Spleen (tissue), 11 donors: ENCODE measurements around the gene BCAR3. TPM values are rescaled to one million over a fixed set of nuclear protein-coding genes. Genes with fewer than 3 reads are reported as not detected.

Experiments used
- DNase-seq: peaks from one replicate; pipeline ENCODE4 v3.0.0-alpha.2; 2020
- H3K27ac ChIP-seq, 8 donors: fragments of 200-600 bp; sonication (generic) in 7 of 8; 1 replicate in 4 of 8; 2 replicates in 4 of 8; pipeline versions ENCODE4 v1.5.0 to v1.8.0; 2016 to 2021; ENCODE audit warnings: inconsistent platforms in 4 of 8, mild to moderate bottlenecking in 4 of 8, moderate library complexity in 1 of 8
- H3K27me3 ChIP-seq, 7 donors: fragments of 200-600 bp; sonication (generic) in 6 of 7; replicated peaks in 1 of 7; 1 replicate in 4 of 7; 2 replicates in 3 of 7; pipeline versions ENCODE4 v1.5.0 to v1.8.0; 2016 to 2021; ENCODE audit warnings: inconsistent platforms in 3 of 7, mild to moderate bottlenecking in 1 of 7
- H3K36me3 ChIP-seq, 6 donors: fragments of 200-600 bp; sonication (generic) in 5 of 6; 1 replicate in 4 of 6; 2 replicates in 2 of 6; pipeline versions ENCODE4 v1.5.0 to v1.8.0; 2016 to 2021; ENCODE audit warnings: inconsistent platforms in 2 of 6
- H3K4me1 ChIP-seq, 6 donors: fragments of 200-600 bp; sonication (generic) in 5 of 6; 1 replicate in 3 of 6; 2 replicates in 3 of 6; pipeline versions ENCODE4 v1.5.0 to v1.8.0; 2016 to 2021; ENCODE audit warnings: inconsistent platforms in 3 of 6
- H3K4me3 ChIP-seq, 8 donors: fragments of 200-600 bp; sonication (generic) in 7 of 8; 1 replicate in 4 of 8; 2 replicates in 4 of 8; pipeline versions ENCODE4 v1.5.0 to v1.8.0; 2016 to 2021; ENCODE audit warnings: inconsistent platforms in 4 of 8, mild to moderate bottlenecking in 4 of 8, moderate library complexity in 2 of 8
- H3K9me3 ChIP-seq, 8 donors: fragments of 200-600 bp; sonication (generic) in 7 of 8; 1 replicate in 4 of 8; 2 replicates in 4 of 8; pipeline versions ENCODE4 v1.5.0 to v1.8.0; 2016 to 2021; ENCODE audit warnings: inconsistent platforms in 4 of 8
- POLR2A ChIP-seq, 3 donors: fragments of 450-650 bp; IDR thresholded peaks; one replicate each; pipeline ENCODE4 v1.5.1; 2017; ENCODE audit warnings: antibody characterized with exemption in 3 of 3, mild to moderate bottlenecking in 1 of 3
- POLR2AphosphoS5 ChIP-seq, 3 donors: sonication (generic); formaldehyde crosslinking; IDR thresholded peaks; one replicate each; pipeline ENCODE4 v1.5.1; 2017; ENCODE audit warnings: antibody characterized with exemption in 3 of 3
- WGBS, 5 donors: extraction: QIAGEN DNeasy Blood & Tissue Kit in 3 of 5; methylation state at CpG; one replicate each; pipeline versions ENCODE4 v1.1.5 to v1.1.7; 2013 to 2018; 5-methylcytosine and 5-hydroxymethylcytosine counted together
- intact Hi-C: fragments of 100-400 bp; cut with DNase I; formaldehyde crosslinking; loops from one replicate; pipeline ENCODE4 v1.15.0; 2023; ENCODE audit warnings: low total_unique reads
- polyA plus RNA-seq, 3 donors: library from polyadenylated mRNA; stranded (reverse); fragments of 200-250 nt; gene quantifications; one replicate each; pipeline ENCODE4 v1.2.1, GENCODE V29; 2013
- total RNA-seq, 7 donors: library from RNA; depleted of rRNA in 3 of 7; stranded (reverse); fragments of >200 nt in 3 of 7; fragmentation: NEBNext Ultra II Directional in 4 of 7; extraction: Animal tissue kit (Norgen Biotek cat#: 25700) in 4 of 7; gene quantifications; one replicate each; pipeline versions ENCODE4 v1.1.0 to v1.2.1, GENCODE V29; 2016 to 2021
- TF ChIP-seq, protein P1 (sequence below), 11 experiments: fragments of 200-600 bp in 7 of 11; fragments of 450-650 bp in 4 of 11; sonication (generic) in 4 of 11; IDR thresholded peaks in 8 of 11; conservative IDR thresholded peaks in 3 of 11; 1 replicate in 7 of 11; 2 replicates in 4 of 11; pipeline versions ENCODE4 v1.4.0 to v1.8.0; 2016 to 2021; ENCODE audit warnings: antibody characterized with exemption in 11 of 11, inconsistent platforms in 4 of 11, mild to moderate bottlenecking in 1 of 11
- donor health status: healthy with polysubstance abuse.
- donor health status: DM: no; HTN: no; CAD: no; lungs with moderate emphysema.
- donor health status: DM: no; HTN: no; CAD: no.
- donor health status: Bipolar disorder and iron deficiency.
- donor health status: healthy.
- donor health status: DM: no; HTN: no; CAD: no.
- donor health status: DM: yes; HTN: yes; CAD: no.

Gene BCAR3
- total and polyA plus RNA-seq, 10 donors, result 3.5 to 18.0 (median 11.8) TPM

DNA sequence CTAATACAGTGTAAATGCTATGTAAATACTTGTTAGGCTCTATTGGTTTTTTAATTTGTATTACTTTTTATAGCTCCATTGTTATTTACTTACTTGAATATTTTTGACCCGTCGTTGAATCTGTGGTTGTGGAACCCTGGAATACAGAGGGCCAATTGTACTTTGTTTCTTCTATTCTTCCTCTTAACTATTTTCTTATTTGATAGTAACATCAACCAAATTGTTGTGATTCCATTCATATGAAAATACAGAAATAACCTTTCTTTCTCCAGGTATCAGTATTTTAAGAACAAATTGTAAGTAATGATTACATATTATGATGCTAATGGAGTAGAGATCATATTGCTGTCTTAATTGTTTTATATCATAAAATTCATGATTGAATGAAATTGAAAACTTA lies 160.0 kb downstream of the BCAR3 start:
- H3K4me3 ChIP-seq, result no peak overlapping the region
- no peaks in the 10 kb centered on the region for H3K4me1 ChIP-seq
- intact Hi-C loops, result no loop called here
- 86 to 96% (median 93%) methylated on average over 2 of the region's 2 CpGs for WGBS, 5 donors
- no peak for DNase-seq
- no peaks in the 10 kb centered on the region for H3K36me3 ChIP-seq
- TF ChIP-seq, protein P1, sequence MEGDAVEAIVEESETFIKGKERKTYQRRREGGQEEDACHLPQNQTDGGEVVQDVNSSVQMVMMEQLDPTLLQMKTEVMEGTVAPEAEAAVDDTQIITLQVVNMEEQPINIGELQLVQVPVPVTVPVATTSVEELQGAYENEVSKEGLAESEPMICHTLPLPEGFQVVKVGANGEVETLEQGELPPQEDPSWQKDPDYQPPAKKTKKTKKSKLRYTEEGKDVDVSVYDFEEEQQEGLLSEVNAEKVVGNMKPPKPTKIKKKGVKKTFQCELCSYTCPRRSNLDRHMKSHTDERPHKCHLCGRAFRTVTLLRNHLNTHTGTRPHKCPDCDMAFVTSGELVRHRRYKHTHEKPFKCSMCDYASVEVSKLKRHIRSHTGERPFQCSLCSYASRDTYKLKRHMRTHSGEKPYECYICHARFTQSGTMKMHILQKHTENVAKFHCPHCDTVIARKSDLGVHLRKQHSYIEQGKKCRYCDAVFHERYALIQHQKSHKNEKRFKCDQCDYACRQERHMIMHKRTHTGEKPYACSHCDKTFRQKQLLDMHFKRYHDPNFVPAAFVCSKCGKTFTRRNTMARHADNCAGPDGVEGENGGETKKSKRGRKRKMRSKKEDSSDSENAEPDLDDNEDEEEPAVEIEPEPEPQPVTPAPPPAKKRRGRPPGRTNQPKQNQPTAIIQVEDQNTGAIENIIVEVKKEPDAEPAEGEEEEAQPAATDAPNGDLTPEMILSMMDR (IDR thresholded peaks at IDR 0.05 in 8 of 11, conservative IDR thresholded peaks at IDR 0.05 in 3 of 11), result no peak
- TF ChIP-seq POLR2A (IDR thresholded peaks at IDR 0.05) (no peak), POLR2AphosphoS5 (IDR thresholded peaks at IDR 0.05) (no peak)
- H3K27ac ChIP-seq, result no peak overlapping the region
- H3K27me3 ChIP-seq, result no peaks in the 10 kb centered on the region
- no peaks in the 10 kb centered on the region for H3K9me3 ChIP-seq

DNA sequence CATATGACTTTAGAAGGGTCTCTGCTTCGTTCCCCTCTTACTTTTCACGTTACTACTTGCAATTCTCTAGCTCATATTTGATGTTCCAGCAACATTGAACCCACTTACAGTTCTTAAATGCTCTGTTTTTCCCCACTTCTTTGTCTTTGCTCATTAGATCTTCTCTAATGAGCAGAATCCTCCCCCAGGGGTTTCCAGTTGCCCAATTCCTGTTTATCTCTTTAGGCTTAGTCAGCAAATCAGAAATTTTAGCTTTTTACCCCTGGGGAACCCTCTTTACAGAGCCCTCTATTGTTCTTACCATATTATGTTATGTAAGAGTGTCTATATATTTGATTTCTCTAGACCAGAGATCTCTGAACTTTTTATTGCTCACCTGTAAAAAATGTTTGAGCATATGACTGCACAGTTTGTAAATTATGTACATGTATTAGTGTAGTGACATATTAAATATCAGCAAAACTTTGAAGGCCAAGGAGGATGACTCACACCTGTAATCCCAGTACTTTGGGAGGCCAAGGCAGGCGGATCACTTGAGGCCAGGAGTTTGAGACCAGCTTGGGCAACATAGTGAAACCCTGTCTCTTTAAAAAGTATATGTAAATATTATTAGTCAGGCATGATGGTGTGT lies 162.3 kb downstream of the BCAR3 start:
- no peak for TF ChIP-seq POLR2A (IDR thresholded peaks at IDR 0.05)
- TF ChIP-seq, protein P1 (IDR thresholded peaks at IDR 0.05 in 8 of 11, conservative IDR thresholded peaks at IDR 0.05 in 3 of 11), result no peak
- no peak for TF ChIP-seq POLR2AphosphoS5 (IDR thresholded peaks at IDR 0.05)
- Histone ChIP-seq H3K4me3 (no peak overlapping the region), H3K27ac (no peak overlapping the region), H3K4me1 (no peaks in the 10 kb centered on the region), H3K36me3 (no peaks in the 10 kb centered on the region), H3K27me3 (no peaks in the 10 kb centered on the region), H3K9me3 (no peaks in the 10 kb centered on the region)
- DNase-seq, result no peak
- 60 to 92% (median 80%) methylated on average over 2 to 3 of the region's 3 CpGs for WGBS, 5 donors
- intact Hi-C loops, result no loop called here

DNA sequence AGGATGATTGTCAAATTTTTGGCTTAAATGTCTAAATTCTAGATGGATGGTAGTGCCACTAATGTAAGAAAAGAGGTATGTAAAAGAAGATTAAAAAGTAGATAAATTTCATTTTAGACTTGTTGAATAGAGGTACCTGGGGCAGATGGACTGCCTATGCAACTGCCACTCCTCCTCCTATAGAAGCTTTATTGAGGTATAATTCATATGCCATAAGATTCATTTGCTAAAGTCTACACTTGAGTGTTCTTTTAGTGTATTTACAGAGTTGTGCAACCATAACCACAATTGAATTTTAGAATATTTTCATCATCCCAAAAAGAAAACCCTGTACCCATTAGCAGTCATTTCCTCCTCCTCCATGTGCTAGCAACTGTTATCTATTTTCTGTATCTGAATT lies 163.1 kb downstream of the BCAR3 start:
- intact Hi-C loops, result no loop called here

DNA sequence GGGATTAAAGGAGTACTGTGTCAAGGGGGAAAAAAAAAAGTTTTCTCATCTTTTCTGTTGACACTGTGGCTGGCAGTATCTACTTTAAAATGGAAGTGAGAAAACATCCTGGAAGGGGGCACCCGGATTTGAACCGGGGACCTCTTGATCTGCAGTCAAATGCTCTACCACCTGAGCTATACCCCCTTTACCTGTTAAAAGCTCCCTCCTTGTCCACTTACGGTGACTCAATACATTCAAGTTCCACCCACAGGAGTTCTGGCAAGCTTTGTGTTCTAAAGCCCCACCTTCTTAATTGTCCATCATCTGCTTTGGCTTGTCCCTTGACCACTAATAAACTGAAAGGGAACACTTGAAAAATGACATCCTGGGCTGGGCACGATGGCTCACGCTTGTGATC lies 165.5 kb downstream of the BCAR3 start:
- TF ChIP-seq POLR2AphosphoS5 (IDR thresholded peaks at IDR 0.05) (no peak), POLR2A (IDR thresholded peaks at IDR 0.05) (no peak)
- TF ChIP-seq, protein P1 (IDR thresholded peaks at IDR 0.05 in 8 of 11, conservative IDR thresholded peaks at IDR 0.05 in 3 of 11), result no peak
- H3K9me3 ChIP-seq, result no peaks in the 10 kb centered on the region
- intact Hi-C loops, result no loop called here
- WGBS, 5 donors, result 88 to 94% (median 90%) methylated on average over 5 of the region's 5 CpGs
- no peaks in the 10 kb centered on the region for H3K4me1 ChIP-seq
- no peak for DNase-seq
- no peak overlapping the region for H3K4me3 ChIP-seq
- H3K27ac ChIP-seq, result no peak overlapping the region
- H3K36me3 ChIP-seq, result no peaks in the 10 kb centered on the region
- H3K27me3 ChIP-seq, result no peaks in the 10 kb centered on the region

More for the DNA sequence above, 163.1 kb downstream of the BCAR3 start:
- TF ChIP-seq POLR2A (IDR thresholded peaks at IDR 0.05) (no peak), POLR2AphosphoS5 (IDR thresholded peaks at IDR 0.05) (no peak)
- TF ChIP-seq, protein P1 (IDR thresholded peaks at IDR 0.05 in 8 of 11, conservative IDR thresholded peaks at IDR 0.05 in 3 of 11), result no peak
- Histone ChIP-seq H3K36me3 (no peaks in the 10 kb centered on the region), H3K27me3 (no peaks in the 10 kb centered on the region), H3K4me1 (no peaks in the 10 kb centered on the region), H3K9me3 (no peaks in the 10 kb centered on the region), H3K4me3 (no peak overlapping the region), H3K27ac (no peak overlapping the region)
- DNase-seq, result no peak

Other genes starting within 250 kb of the BCAR3 start
- 10 to 100 TPM in 1 of 7 donors, 1 to 10 TPM in 6; 4.7 to 10.0 (median 6.6) TPM for gene FNBP1L, start 233.7 kb downstream of the BCAR3 start, total RNA-seq
- 1 to 10 TPM; 1.5 to 2.2 (median 2.0) TPM for gene FNBP1L, start 233.7 kb downstream of the BCAR3 start, polyA plus RNA-seq
- 10 to 100 TPM; 32.9 to 57.8 (median 46.0) TPM for gene DNTTIP2, start 197.4 kb upstream of the BCAR3 start, total RNA-seq
- gene DNTTIP2, start 197.4 kb upstream of the BCAR3 start, polyA plus RNA-seq, result 10 to 100 TPM; 44.0 to 55.9 (median 50.8) TPM
- 10 to 100 TPM; 14.0 to 23.3 (median 19.5) TPM for gene GCLM, start 227.6 kb upstream of the BCAR3 start, total RNA-seq
- gene GCLM, start 227.6 kb upstream of the BCAR3 start, polyA plus RNA-seq, result 1 to 10 TPM; 3.6 to 5.4 (median 3.9) TPM